ENCODE measurements around the gene DUSP8. TPM values are rescaled to one million over a fixed set of nuclear protein-coding genes. Genes with fewer than 3 reads are reported as not detected.

Gene DUSP8
- total RNA-seq, 1 experiment from 2014 or later: 10.2 TPM

- DNase-seq (ENCODE audit: low read depth, low spot score): no peak
- ChIA-PET RAD21 (ENCODE audit: low non-redundant PET in 1 of 2, low total read pairs in 2 of 2, uncharacterized antibody in 2 of 2, unreplicated experiment in 2 of 2) (no interaction called here), CTCF (interaction anchor here (1.1 to 1.7 kb wide), 3 partner anchors 10 to 30 kb away, joined by 3 to 7 read pairs (median 3); no protein-coding TSS in a partner anchor), POLR2A (no interaction called here)
- intact Hi-C loops (cut with micrococcal nuclease): no loop called here
- Histone ChIP-seq H3K79me2 (ENCODE audit: insufficient read depth, low read length) (no peaks in the 10 kb centered on the region; the same call in 1 of the 2 replicates), H3K9me3 (ENCODE audit: control insufficient read depth in 1 of 2, insufficient read depth in 1 of 2, low read depth in 1 of 2, low read length in 2 of 2) (no peaks in the 10 kb centered on the region), H4K20me1 (ENCODE audit: insufficient read depth) (no peaks in the 10 kb centered on the region), H3K36me3 (ENCODE audit: control insufficient read depth in 1 of 2, insufficient read depth in 2 of 2, low read length in 2 of 2) (no peaks in the 10 kb centered on the region; a peak in 1 of 4 replicates), H3K4me1 (ENCODE audit: control insufficient read depth in 1 of 2, insufficient read depth in 2 of 2, low read length in 2 of 2) (peaks cover under 1 to 2% of the 10 kb centered on the region in 2 experiments; a peak in 2 of 4 replicates), H3K27ac (ENCODE audit: low read depth, low read length) (no peak overlapping the region), H2AFZ (ENCODE audit: low read depth, low read length, poor library complexity, severe bottlenecking) (no peak overlapping the region), H3K27me3 (ENCODE audit: insufficient read depth, low read length) (no peaks in the 10 kb centered on the region), H3K4me2 (ENCODE audit: low read length) (no peak overlapping the region), H3K9ac (ENCODE audit: low read length) (no peak overlapping the region), H3K4me3 (replicated peaks in 1 of 2; ENCODE audit: low read depth in 1 of 2, low read length in 2 of 2) (no peak overlapping the region), H3K9me2 (ENCODE audit: insufficient read depth) (no peaks in the 10 kb centered on the region)
- BruUV-seq (replicated peaks): no TSS peak
- TF ChIP-seq CEBPB (IDR thresholded peaks at IDR 0.05; ENCODE audit: low read depth): no peak
- TF ChIP-seq MAX (IDR thresholded peaks at IDR 0.05): no peak
- TF ChIP-seq TCF7L2 (IDR thresholded peaks at IDR 0.05; ENCODE audit: borderline replicate concordance, extremely low read depth, insufficient read depth, insufficient read length): no peak
- TF ChIP-seq ZNF274 (IDR thresholded peaks at IDR 0.05; ENCODE audit: low read depth, low read length): no peak
- no peak for TF ChIP-seq FOSL1 (IDR thresholded peaks at IDR 0.05; ENCODE audit: low read depth)
- ATAC-seq: no peak
These were observed 6.7 kb downstream of the DUSP8 start for GRCh38 chr11:1565173-1565903.

GRCh38 chr11:1564535-1565172 lies 7.4 kb downstream of the DUSP8 start:
- ChIA-PET CTCF (interaction anchor here (1.1 to 1.7 kb wide), 3 partner anchors 10 to 30 kb away, joined by 3 to 7 read pairs (median 3); no protein-coding TSS in a partner anchor), RAD21 (ENCODE audit: low non-redundant PET in 1 of 2, low total read pairs in 2 of 2, uncharacterized antibody in 2 of 2, unreplicated experiment in 2 of 2) (no interaction called here), POLR2A (no interaction called here)
- Histone ChIP-seq H3K4me3 (replicated peaks in 1 of 2; ENCODE audit: low read depth in 1 of 2, low read length in 2 of 2) (no peak overlapping the region), H3K4me2 (ENCODE audit: low read length) (no peak overlapping the region), H3K9ac (ENCODE audit: low read length) (no peak overlapping the region), H3K36me3 (ENCODE audit: control insufficient read depth in 1 of 2, insufficient read depth in 2 of 2, low read length in 2 of 2) (no peaks in the 10 kb centered on the region; a peak in 1 of 4 replicates), H3K27ac (ENCODE audit: low read depth, low read length) (no peak overlapping the region), H3K79me2 (ENCODE audit: insufficient read depth, low read length) (no peaks in the 10 kb centered on the region), H3K27me3 (ENCODE audit: insufficient read depth, low read length) (no peaks in the 10 kb centered on the region), H3K9me3 (ENCODE audit: control insufficient read depth in 1 of 2, insufficient read depth in 1 of 2, low read depth in 1 of 2, low read length in 2 of 2) (no peaks in the 10 kb centered on the region), H3K9me2 (ENCODE audit: insufficient read depth) (no peaks in the 10 kb centered on the region), H4K20me1 (ENCODE audit: insufficient read depth) (no peaks in the 10 kb centered on the region), H3K4me1 (ENCODE audit: control insufficient read depth in 1 of 2, insufficient read depth in 2 of 2, low read length in 2 of 2) (peaks cover 6 to 8% of the 10 kb centered on the region in 2 experiments; a peak in 3 of 4 replicates), H2AFZ (ENCODE audit: low read depth, low read length, poor library complexity, severe bottlenecking) (no peak overlapping the region)
- BruUV-seq (replicated peaks): no TSS peak
- ATAC-seq (0 out of 2 replicates have a peak, but pooled peaks have one; percentile 34), DNase-seq (ENCODE audit: low read depth, low spot score) (no peak)
- TF ChIP-seq ATF3 (IDR thresholded peaks at IDR 0.05): no peak
- peak; percentile 66 for TF ChIP-seq TCF7L2 (IDR thresholded peaks at IDR 0.05; ENCODE audit: borderline replicate concordance, extremely low read depth, insufficient read depth, insufficient read length)
- intact Hi-C loops (cut with micrococcal nuclease): no loop called here

Measured in HCT116 (cell line).